Keratinocyte (primary cell): Measurements from ENCODE around the gene GRAMD2B.

Experiments used
- CTCF ChIP-seq, 3 experiments: IDR thresholded peaks in 1 of 3; conservative IDR thresholded peaks in 1 of 3; optimal IDR thresholded peaks in 1 of 3; 2 replicates in 2 of 3; 3 replicates in 1 of 3; pipeline versions ENCODE3 to v1.5.1; 2011; ENCODE audit warnings: low read length in 3 of 3, mild to moderate bottlenecking in 3 of 3, moderate library complexity in 2 of 3, control low read depth in 1 of 3, inconsistent platforms in 1 of 3; ENCODE audit not compliant: insufficient read depth in 2 of 3; ENCODE audit errors: extremely low read depth in 1 of 3
- EZH2 ChIP-seq: IDR thresholded peaks from one replicate; pipeline ENCODE4 v1.6.1; 2012; ENCODE audit warnings: inconsistent platforms, mild to moderate bottlenecking, low read length, moderate library complexity

GRCh38 chr5:126438267-126438666, 15.1 kb downstream of the GRAMD2B start:
- no peak for TF ChIP-seq CTCF (optimal IDR thresholded peaks at IDR 0.05 in 1 of 3, IDR thresholded peaks at IDR 0.05 in 1 of 3, conservative IDR thresholded peaks at IDR 0.05 in 1 of 3; ENCODE audit: extremely low read depth in 1 of 3, insufficient read depth in 2 of 3, low read length in 3 of 3)
- TF ChIP-seq EZH2: no peak
